PC-3 (cell line): ENCODE data around the gene CANT1. TPM values are rescaled to one million over a fixed set of nuclear protein-coding genes. Genes with fewer than 3 reads are reported as not detected.

Experiments
- ATAC-seq: fragments of 200-7000 bp; cut with Tn5 transposase; 2 replicates; pipeline ENCODE4 v1.9.1; 2020; ENCODE audit warnings: mild to moderate bottlenecking, moderate library complexity
- BruUV-seq: library from RNA; stranded (reverse); fragments of 400-500 nt; replicated peaks from 2 replicates; lab custom pipeline; 2021; lab: Mats Ljungman, UMichigan
- CTCF ChIA-PET: fragments of 300-600 bp; sonication (Branson Sonifier 250); formaldehyde crosslinking; loops from one replicate; lab custom pipeline; 2022; ENCODE audit warnings: antibody characterized with exemption; lab: Charles Lee
- POLR2A ChIA-PET: fragments of 300-600 bp; sonication (Branson Sonifier 250); formaldehyde crosslinking; loops from one replicate; lab custom pipeline; 2022; ENCODE audit warnings: antibody characterized with exemption; ENCODE audit not compliant: unreplicated experiment; lab: Charles Lee
- DNase-seq: peaks from one replicate; pipeline ENCODE4 v3.0.0-alpha.2; 2015
- H2AFZ ChIP-seq: fragments of 300-600 bp; sonication (generic); 2 replicates; pipeline ENCODE4 v1.6.0; 2016; ENCODE audit warnings: antibody characterized with exemption, low read length
- H3F3A ChIP-seq: fragments of 300-600 bp; sonication (generic); one replicate; pipeline ENCODE4 v1.6.0; 2017; ENCODE audit warnings: antibody characterized with exemption, low read length, control low read depth, mild to moderate bottlenecking; ENCODE audit not compliant: unreplicated experiment
- H3K27ac ChIP-seq: fragments of 300-600 bp; sonication (generic); 2 replicates; pipeline ENCODE4 v1.5.1; 2016; ENCODE audit warnings: mild to moderate bottlenecking, low read length
- H3K27me3 ChIP-seq: fragments of 300-600 bp; sonication (generic); 2 replicates; pipeline ENCODE4 v1.6.1; 2016; ENCODE audit warnings: low read length, mixed read lengths
- H3K36me3 ChIP-seq: fragments of 300-600 bp; sonication (generic); 2 replicates; pipeline ENCODE4 v1.6.1; 2016; ENCODE audit warnings: low read depth, mixed run types, low read length, mixed read lengths
- H3K4me1 ChIP-seq: fragments of 300-600 bp; sonication (generic); 2 replicates; pipeline ENCODE4 v1.5.1; 2016; ENCODE audit warnings: low read length; ENCODE audit not compliant: insufficient read depth
- H3K4me2 ChIP-seq: fragments of 300-600 bp; sonication (generic); 2 replicates; pipeline ENCODE4 v1.6.0; 2016; ENCODE audit warnings: low read length
- H3K4me3 ChIP-seq: fragments of 300-600 bp; sonication (generic); 2 replicates; pipeline ENCODE4 v1.5.1; 2016; ENCODE audit warnings: mild to moderate bottlenecking, low read length, mixed read lengths
- H3K79me2 ChIP-seq: fragments of 300-600 bp; sonication (generic); 2 replicates; pipeline ENCODE4 v1.6.1; 2017; ENCODE audit warnings: low read length, mixed read lengths
- H3K9ac ChIP-seq: fragments of 300-600 bp; sonication (generic); 2 replicates; pipeline ENCODE4 v1.6.0; 2016; ENCODE audit warnings: mild to moderate bottlenecking, low read length
- H3K9me2 ChIP-seq: fragments of 300-600 bp; sonication (generic); replicated peaks from 2 replicates; pipeline ENCODE4 v1.6.1; 2016; ENCODE audit warnings: mixed run types, low read length, mixed read lengths
- H3K9me3 ChIP-seq: fragments of 300-600 bp; sonication (generic); 2 replicates; pipeline ENCODE4 v1.6.1; 2016; ENCODE audit warnings: low read length, mixed read lengths
- H4K20me1 ChIP-seq: fragments of 300-600 bp; sonication (generic); 2 replicates; pipeline ENCODE4 v1.6.1; 2016; ENCODE audit warnings: low read length, mixed read lengths
- CTCF ChIP-seq: fragments of 300-600 bp; sonication (generic); conservative IDR thresholded peaks from 2 replicates; pipeline ENCODE4 v1.5.1; 2017; ENCODE audit warnings: antibody characterized with exemption, low read depth, mild to moderate bottlenecking, low read length
- EZH2 ChIP-seq: fragments of 300-600 bp; sonication (generic); IDR thresholded peaks from one replicate; pipeline ENCODE4 v1.6.1; 2017; ENCODE audit warnings: antibody characterized with exemption, mild to moderate bottlenecking, low read length; ENCODE audit not compliant: unreplicated experiment
- EZH2phosphoT487 ChIP-seq: fragments of 300-600 bp; sonication (generic); IDR thresholded peaks from 2 replicates; pipeline ENCODE4 v1.6.1; 2018; ENCODE audit warnings: mild to moderate bottlenecking, antibody characterized with exemption, low read length, borderline replicate concordance
- intact Hi-C: fragments of 100-400 bp; cut with micrococcal nuclease; formaldehyde crosslinking; loops from 2 replicates; pipeline ENCODE4 v1.9.0; 2023
- total RNA-seq: library from RNA; depleted of rRNA; stranded (reverse); fragments of >200 nt; gene quantifications from 2 replicates; pipeline ENCODE4 v1.2.3, GENCODE V29; 2014

The CANT1 gene
- total RNA-seq, 1 experiment from 2014 or later: 191 TPM

DNA sequence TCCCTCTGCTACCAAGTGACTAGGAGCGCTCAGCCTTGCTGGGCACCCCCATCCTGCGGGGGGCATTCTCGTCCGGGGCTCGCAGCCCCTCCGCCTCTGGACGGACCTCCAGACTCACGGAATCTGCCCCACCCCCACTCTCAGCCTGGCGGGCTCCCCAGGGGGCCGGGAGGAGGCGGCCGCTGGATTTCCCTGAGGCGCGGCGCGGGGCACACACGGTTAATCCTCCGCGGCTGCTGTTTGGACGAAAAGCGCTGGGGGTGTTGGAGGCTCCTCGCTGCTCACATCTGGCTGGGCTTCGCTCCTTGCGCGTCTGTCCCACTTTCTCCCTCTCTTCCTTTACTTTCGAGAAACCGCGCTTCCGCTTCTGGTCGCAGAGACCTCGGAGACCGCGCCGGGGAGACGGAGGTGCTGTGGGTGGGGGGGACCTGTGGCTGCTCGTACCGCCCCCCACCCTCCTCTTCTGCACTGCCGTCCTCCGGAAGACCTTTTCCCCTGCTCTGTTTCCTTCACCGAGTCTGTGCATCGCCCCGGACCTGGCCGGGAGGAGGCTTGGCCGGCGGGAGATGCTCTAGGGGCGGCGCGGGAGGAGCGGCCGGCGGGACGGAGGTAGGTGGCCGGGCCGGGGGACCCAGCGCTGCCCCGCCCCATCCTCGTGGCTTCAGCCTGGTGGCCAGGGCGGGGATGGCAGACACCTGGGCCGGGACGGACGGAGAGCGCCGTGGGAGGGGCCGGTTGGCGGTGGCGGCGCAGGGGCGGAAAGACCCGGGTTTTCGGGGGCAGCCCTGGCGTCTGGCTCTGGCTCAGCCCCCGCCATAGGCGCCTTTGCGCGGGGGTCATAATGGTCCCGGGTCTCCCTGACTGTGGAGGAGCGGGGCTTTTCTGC is 14.6 kb upstream of the CANT1 start, which contains the start of gene C1QTNF1:
C1QTNF1 (plus strand) TSS at position 284 of the 886 bp plus-strand sequence. CDS start 19,800 bp downstream, outside the sequence.
- Histone ChIP-seq H3K36me3 (no peaks in the 10 kb centered on the region), H3K79me2 (no peaks in the 10 kb centered on the region), H3K9me2 (no peaks in the 10 kb centered on the region), H3K9ac (peak within 1 kb of the TSS; percentile 68), H3K9me3 (no peaks in the 10 kb centered on the region), H3K27ac (peak within 1 kb of the TSS; percentile 51), H3K27me3 (no peaks in the 10 kb centered on the region), H3K4me1 (peaks cover 57% of the 10 kb centered on the region), H3K4me2 (peak within 1 kb of the TSS; percentile 97), H2AFZ (peak within 1 kb of the TSS; percentile 94), H4K20me1 (no peaks in the 10 kb centered on the region), H3K4me3 (peak within 1 kb of the TSS; percentile 80), H3F3A (no peaks in the 10 kb centered on the region)
- CTCF ChIA-PET: no interaction called here
- ATAC-seq (peak; percentile 62), DNase-seq (peak; percentile 75)
- POLR2A ChIA-PET: no interaction called here
- intact Hi-C loops: no loop called here
- BruUV-seq: TSS peak; percentile 58
- peak; percentile 48 for TF ChIP-seq CTCF
- no peak for TF ChIP-seq EZH2
- TF ChIP-seq EZH2phosphoT487: no peak

GRCh38 chr17:79023180-79023705 is 13.7 kb upstream of the CANT1 start:
- TF ChIP-seq CTCF: no peak
- TF ChIP-seq EZH2phosphoT487: no peak
- Histone ChIP-seq H3K79me2 (no peaks in the 10 kb centered on the region), H3K36me3 (no peaks in the 10 kb centered on the region), H3F3A (no peaks in the 10 kb centered on the region), H3K4me2 (peak overlapping the region; percentile 97), H4K20me1 (no peaks in the 10 kb centered on the region), H3K27me3 (no peaks in the 10 kb centered on the region), H3K9me2 (no peaks in the 10 kb centered on the region), H2AFZ (no peak overlapping the region), H3K4me3 (peak overlapping the region; percentile 80; the same call in 1 of the 2 replicates), H3K9me3 (no peaks in the 10 kb centered on the region), H3K27ac (no peak overlapping the region), H3K4me1 (peaks cover 55% of the 10 kb centered on the region), H3K9ac (no peak overlapping the region)
- POLR2A ChIA-PET: interaction anchor here (0.6 kb wide), 1 partner anchor 28 kb away, joined by 6 read pairs; no protein-coding TSS in a partner anchor
- intact Hi-C loops: no loop called here
- CTCF ChIA-PET: no interaction called here
- ATAC-seq: no peak
- no peak for DNase-seq
- no TSS peak for BruUV-seq
